ENCODE results near the gene CACNA2D3. TPM values are rescaled to one million over a fixed set of nuclear protein-coding genes. Genes with fewer than 3 reads are reported as not detected.
A peak's percentile ranks its signal among the peaks of the same experiment; 100 is the strongest.

Gene CACNA2D3
- total and polyA plus RNA-seq, 4 donors: 0.72 to 2.4 (median 1.5) TPM

DNA sequence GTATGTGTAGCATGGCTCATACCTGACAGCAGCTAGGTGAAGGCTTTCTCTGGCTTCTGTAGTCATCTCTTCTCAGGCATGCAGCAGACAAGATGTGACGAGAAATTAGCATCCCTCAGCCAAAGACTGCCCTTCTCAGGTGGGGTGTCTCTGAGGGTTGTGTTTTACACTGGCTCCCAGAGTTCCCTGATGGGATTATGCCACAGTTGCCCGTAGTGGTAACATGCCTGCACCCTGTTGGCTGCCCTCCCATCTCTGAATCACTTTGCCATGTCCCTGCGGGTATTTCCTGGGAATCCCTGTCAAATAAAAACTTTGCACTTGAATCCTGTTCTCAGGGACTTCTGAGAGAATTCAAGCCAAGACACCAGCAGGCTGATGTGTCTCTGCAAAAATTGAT is 735.0 kb downstream of the CACNA2D3 start:
- ATAC-seq (ENCODE audit: low FRiP score) (no peak), DNase-seq (no peak)
- no peaks in the 10 kb centered on the region for H3K4me1 ChIP-seq (ENCODE audit: control insufficient read depth in 1 of 2, insufficient read depth in 2 of 2, low read length in 2 of 2)
- H3K27ac ChIP-seq (ENCODE audit: low read depth in 1 of 2, low read length in 2 of 2): no peak overlapping the region
- intact Hi-C loops (cut with DNase I): loop anchor here (10.0 kb wide), 2 partner anchors 433 to 1397 kb away; no protein-coding TSS in a partner anchor
- H3K9me3 ChIP-seq (ENCODE audit: control insufficient read depth, low read length): no peaks in the 10 kb centered on the region
- H3K4me3 ChIP-seq (ENCODE audit: low read length in 2 of 2): no peak overlapping the region
- H3K36me3 ChIP-seq (ENCODE audit: control insufficient read depth in 1 of 2, insufficient read depth in 2 of 2, low read length in 1 of 2): no peaks in the 10 kb centered on the region
- WGBS, 2 donors: 38 to 41% methylated on average over 3 of the region's 3 CpGs
- no peaks in the 10 kb centered on the region for H3K27me3 ChIP-seq (ENCODE audit: control insufficient read depth in 1 of 2, insufficient read depth in 2 of 2, low read length in 1 of 2)

DNA sequence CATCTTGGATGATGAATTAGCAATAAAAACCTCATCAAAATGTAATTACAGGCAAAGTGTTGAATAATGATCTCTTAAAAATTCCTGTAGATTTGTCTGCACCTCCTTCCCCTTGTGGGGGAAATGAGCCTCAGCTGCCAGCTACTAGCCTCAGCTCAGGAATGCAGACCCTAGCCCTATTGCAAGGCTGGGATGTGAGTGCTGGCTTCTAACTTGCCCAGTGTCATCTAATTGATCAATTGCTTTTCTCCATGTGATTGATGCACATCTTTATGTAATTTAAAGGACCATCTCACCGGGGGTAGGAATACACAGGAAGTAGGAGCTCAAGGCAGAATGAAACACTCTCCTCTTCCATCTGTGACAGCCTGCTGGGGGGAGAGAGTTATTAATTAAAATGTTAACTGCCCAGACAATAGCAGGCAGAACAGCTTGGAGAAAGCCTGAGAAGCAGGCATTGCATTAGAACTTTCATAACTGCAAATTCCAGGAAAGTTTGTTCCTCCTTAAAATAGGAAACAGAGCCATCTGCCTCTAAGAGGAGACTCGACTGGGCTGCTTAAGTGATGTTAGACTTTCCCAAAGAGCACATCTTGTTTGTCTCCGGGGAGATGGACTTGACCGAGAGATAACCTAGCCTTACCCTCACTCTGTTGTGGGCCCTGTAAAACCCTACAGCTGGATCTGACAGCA is 735.9 kb downstream of the CACNA2D3 start:
- intact Hi-C loops (cut with DNase I): loop anchor here (10.0 kb wide), 2 partner anchors 433 to 1397 kb away; no protein-coding TSS in a partner anchor
- Histone ChIP-seq H3K4me1 (ENCODE audit: control insufficient read depth in 1 of 2, insufficient read depth in 2 of 2, low read length in 2 of 2) (no peaks in the 10 kb centered on the region), H3K27me3 (ENCODE audit: control insufficient read depth in 1 of 2, insufficient read depth in 2 of 2, low read length in 1 of 2) (no peaks in the 10 kb centered on the region), H3K4me3 (ENCODE audit: low read length in 2 of 2) (no peak overlapping the region), H3K27ac (ENCODE audit: low read depth in 1 of 2, low read length in 2 of 2) (no peak overlapping the region), H3K9me3 (ENCODE audit: control insufficient read depth, low read length) (no peaks in the 10 kb centered on the region), H3K36me3 (ENCODE audit: control insufficient read depth in 1 of 2, insufficient read depth in 2 of 2, low read length in 1 of 2) (no peaks in the 10 kb centered on the region)
- no peak for ATAC-seq (ENCODE audit: low FRiP score)
- 59 to 78% methylated on average over 4 of the region's 4 CpGs for WGBS, 2 donors
- no peak for DNase-seq

DNA sequence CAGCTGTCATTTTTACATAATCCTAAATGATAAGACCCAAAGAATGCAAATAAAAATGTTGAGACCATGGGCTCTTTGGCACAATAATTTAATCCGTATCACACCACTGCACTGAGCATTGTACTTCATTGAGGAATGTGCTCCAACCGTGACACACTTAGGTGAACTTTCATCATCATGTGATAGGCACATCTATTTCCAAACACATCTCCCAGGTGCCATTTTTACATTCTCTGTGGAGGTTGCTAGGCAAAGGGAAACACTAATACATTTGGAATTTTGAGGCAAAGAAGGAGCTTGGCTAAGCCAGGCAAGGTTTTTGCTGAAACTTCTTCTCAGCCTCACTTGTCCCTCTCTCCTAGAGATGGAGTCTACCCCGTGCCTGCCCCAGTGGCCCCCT is 736.8 kb downstream of the CACNA2D3 start:
- no peak overlapping the region for H3K4me3 ChIP-seq (ENCODE audit: low read length in 2 of 2)
- WGBS, 2 donors: 68 to 72% methylated on average over 3 of the region's 3 CpGs
- ATAC-seq (ENCODE audit: low FRiP score) (no peak), DNase-seq (no peak)
- H3K27ac ChIP-seq (ENCODE audit: low read depth in 1 of 2, low read length in 2 of 2): no peak overlapping the region
- no peaks in the 10 kb centered on the region for H3K27me3 ChIP-seq (ENCODE audit: control insufficient read depth in 1 of 2, insufficient read depth in 2 of 2, low read length in 1 of 2)
- H3K4me1 ChIP-seq (ENCODE audit: control insufficient read depth in 1 of 2, insufficient read depth in 2 of 2, low read length in 2 of 2): no peaks in the 10 kb centered on the region
- no peaks in the 10 kb centered on the region for H3K9me3 ChIP-seq (ENCODE audit: control insufficient read depth, low read length)
- no peaks in the 10 kb centered on the region for H3K36me3 ChIP-seq (ENCODE audit: control insufficient read depth in 1 of 2, insufficient read depth in 2 of 2, low read length in 1 of 2)
- intact Hi-C loops (cut with DNase I): loop anchor here (10.0 kb wide), 2 partner anchors 434 to 1396 kb away; no protein-coding TSS in a partner anchor

DNA sequence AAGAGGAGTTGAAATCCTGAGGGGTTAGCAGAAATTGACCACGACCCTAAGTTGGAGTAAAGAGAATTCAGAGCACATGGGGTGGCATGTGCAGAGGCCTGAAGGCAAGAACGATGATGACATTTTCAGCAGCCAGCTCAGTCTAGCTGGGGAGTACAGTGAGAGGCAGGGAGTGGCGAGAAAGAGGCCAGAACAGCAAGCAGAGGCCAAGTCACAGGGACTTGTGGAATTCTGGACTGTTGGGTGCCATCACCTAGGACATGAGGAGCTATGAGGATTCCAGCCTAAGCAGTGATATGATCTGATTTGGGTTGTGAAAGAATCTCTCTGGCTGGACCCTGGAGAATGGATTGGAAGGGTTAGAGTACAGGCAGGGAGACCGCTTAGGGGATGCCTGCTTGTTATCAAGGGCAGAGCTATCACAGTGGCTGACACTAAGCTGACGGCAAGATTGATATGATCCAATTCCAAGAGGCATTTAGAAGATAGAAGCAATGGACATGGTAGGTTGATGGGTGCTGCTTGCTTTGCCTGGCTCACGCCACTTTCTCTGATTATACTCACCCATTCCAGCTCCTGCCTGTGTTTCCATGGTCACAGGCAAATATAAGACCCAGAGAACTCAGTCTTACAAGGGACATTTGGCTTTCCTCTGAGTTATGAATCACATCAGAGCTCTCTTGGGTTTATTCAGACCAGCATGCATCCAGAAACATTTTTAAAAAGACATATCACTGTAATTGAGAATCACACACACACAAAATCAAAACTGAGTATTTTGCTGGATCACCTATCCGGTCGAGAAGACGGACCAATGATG is 739.1 kb downstream of the CACNA2D3 start:
- intact Hi-C loops (cut with DNase I): no loop called here
- Histone ChIP-seq H3K36me3 (ENCODE audit: control insufficient read depth in 1 of 2, insufficient read depth in 2 of 2, low read length in 1 of 2) (no peaks in the 10 kb centered on the region), H3K4me1 (ENCODE audit: control insufficient read depth in 1 of 2, insufficient read depth in 2 of 2, low read length in 2 of 2) (no peaks in the 10 kb centered on the region), H3K4me3 (ENCODE audit: low read length in 2 of 2) (no peak overlapping the region), H3K27me3 (ENCODE audit: control insufficient read depth in 1 of 2, insufficient read depth in 2 of 2, low read length in 1 of 2) (no peaks in the 10 kb centered on the region), H3K27ac (ENCODE audit: low read depth in 1 of 2, low read length in 2 of 2) (no peak overlapping the region), H3K9me3 (ENCODE audit: control insufficient read depth, low read length) (no peaks in the 10 kb centered on the region)
- WGBS, 2 donors: 69 to 80% methylated on average over 9 of the region's 9 CpGs
- ATAC-seq (ENCODE audit: low FRiP score): peak; percentile 59
- DNase-seq: no peak

DNA sequence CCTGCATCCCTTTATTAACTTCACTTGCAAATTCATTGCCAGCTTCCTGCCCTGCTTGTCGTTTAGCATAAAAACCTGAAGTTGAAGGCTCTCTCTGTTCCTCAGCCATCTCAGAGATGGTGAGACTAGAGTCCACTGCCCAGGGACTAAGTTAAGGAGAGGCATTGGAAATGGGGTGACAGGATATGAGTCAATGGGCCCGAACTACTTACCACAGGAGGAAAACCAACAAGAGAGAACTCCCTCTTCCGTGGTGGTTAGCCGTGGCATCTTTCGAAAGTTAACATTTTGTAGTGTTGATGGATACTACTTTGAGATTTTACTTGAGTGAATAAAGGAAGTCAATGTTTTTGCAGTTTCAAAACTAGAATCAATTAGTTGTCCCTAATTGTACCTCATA is 740.2 kb downstream of the CACNA2D3 start:
- intact Hi-C loops (cut with DNase I): no loop called here
- Histone ChIP-seq H3K9me3 (ENCODE audit: control insufficient read depth, low read length) (no peaks in the 10 kb centered on the region), H3K4me1 (ENCODE audit: control insufficient read depth in 1 of 2, insufficient read depth in 2 of 2, low read length in 2 of 2) (no peaks in the 10 kb centered on the region), H3K36me3 (ENCODE audit: control insufficient read depth in 1 of 2, insufficient read depth in 2 of 2, low read length in 1 of 2) (no peaks in the 10 kb centered on the region), H3K27ac (ENCODE audit: low read depth in 1 of 2, low read length in 2 of 2) (no peak overlapping the region), H3K4me3 (ENCODE audit: low read length in 2 of 2) (no peak overlapping the region), H3K27me3 (ENCODE audit: control insufficient read depth in 1 of 2, insufficient read depth in 2 of 2, low read length in 1 of 2) (no peaks in the 10 kb centered on the region)
- DNase-seq: no peak
- ATAC-seq (ENCODE audit: low FRiP score): no peak
- WGBS, 2 donors: 72 to 81% methylated on average over 5 of the region's 5 CpGs

DNA sequence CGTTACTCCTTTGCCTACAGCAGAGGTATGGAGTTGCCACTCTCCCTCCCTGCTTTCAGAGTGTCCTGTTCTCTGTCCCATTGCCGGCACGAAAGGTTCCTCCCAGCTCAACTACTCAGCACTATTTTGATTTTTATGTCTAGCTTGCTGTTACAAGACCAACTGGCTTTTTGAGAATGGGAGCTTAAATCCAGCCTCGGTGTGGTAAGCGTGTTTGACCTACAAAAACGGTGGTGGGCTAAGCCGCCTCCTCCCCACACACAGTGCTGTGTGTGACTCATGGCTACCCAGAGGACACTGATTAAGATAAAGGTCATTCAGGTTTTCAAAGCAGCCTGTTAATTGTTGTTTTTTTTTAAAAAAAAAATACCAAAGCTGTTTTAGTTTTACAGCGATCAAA is 741.0 kb downstream of the CACNA2D3 start:
- H3K9me3 ChIP-seq (ENCODE audit: control insufficient read depth, low read length): no peaks in the 10 kb centered on the region
- H3K36me3 ChIP-seq (ENCODE audit: control insufficient read depth in 1 of 2, insufficient read depth in 2 of 2, low read length in 1 of 2): no peaks in the 10 kb centered on the region
- DNase-seq (no peak), ATAC-seq (ENCODE audit: low FRiP score) (no peak)
- 58 to 59% methylated on average over 8 of the region's 8 CpGs for WGBS, 2 donors
- H3K27me3 ChIP-seq (ENCODE audit: control insufficient read depth in 1 of 2, insufficient read depth in 2 of 2, low read length in 1 of 2): no peaks in the 10 kb centered on the region
- no peak overlapping the region for H3K27ac ChIP-seq (ENCODE audit: low read depth in 1 of 2, low read length in 2 of 2)
- intact Hi-C loops (cut with DNase I): no loop called here
- H3K4me3 ChIP-seq (ENCODE audit: low read length in 2 of 2): no peak overlapping the region
- H3K4me1 ChIP-seq (ENCODE audit: control insufficient read depth in 1 of 2, insufficient read depth in 2 of 2, low read length in 2 of 2): no peaks in the 10 kb centered on the region

DNA sequence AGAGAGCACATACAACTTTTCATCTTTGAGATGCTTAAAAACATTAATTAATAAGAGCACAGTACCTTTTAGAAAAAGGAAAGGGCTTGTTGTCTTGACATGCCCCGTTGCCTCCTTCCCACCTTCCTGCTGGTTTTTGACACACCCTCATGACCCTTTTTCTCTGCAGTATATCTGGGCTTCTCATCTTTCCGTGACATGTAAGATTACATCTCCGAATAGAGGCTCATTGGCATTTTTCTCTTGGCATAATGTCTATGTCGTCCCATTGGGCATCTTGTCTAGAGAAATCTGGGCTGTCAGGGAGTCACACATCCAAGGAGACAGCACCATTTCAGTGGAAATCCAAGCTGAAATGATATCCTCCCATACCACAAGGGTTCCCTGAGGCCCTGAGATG is 741.4 kb downstream of the CACNA2D3 start:
- 88 to 93% methylated on average over 4 of the region's 4 CpGs for WGBS, 2 donors
- H3K9me3 ChIP-seq (ENCODE audit: control insufficient read depth, low read length): no peaks in the 10 kb centered on the region
- no peaks in the 10 kb centered on the region for H3K36me3 ChIP-seq (ENCODE audit: control insufficient read depth in 1 of 2, insufficient read depth in 2 of 2, low read length in 1 of 2)
- intact Hi-C loops (cut with DNase I): no loop called here
- no peak overlapping the region for H3K27ac ChIP-seq (ENCODE audit: low read depth in 1 of 2, low read length in 2 of 2)
- DNase-seq: no peak
- no peak overlapping the region for H3K4me3 ChIP-seq (ENCODE audit: low read length in 2 of 2)
- no peaks in the 10 kb centered on the region for H3K4me1 ChIP-seq (ENCODE audit: control insufficient read depth in 1 of 2, insufficient read depth in 2 of 2, low read length in 2 of 2)
- H3K27me3 ChIP-seq (ENCODE audit: control insufficient read depth in 1 of 2, insufficient read depth in 2 of 2, low read length in 1 of 2): no peaks in the 10 kb centered on the region
- no peak for ATAC-seq (ENCODE audit: low FRiP score)

DNA sequence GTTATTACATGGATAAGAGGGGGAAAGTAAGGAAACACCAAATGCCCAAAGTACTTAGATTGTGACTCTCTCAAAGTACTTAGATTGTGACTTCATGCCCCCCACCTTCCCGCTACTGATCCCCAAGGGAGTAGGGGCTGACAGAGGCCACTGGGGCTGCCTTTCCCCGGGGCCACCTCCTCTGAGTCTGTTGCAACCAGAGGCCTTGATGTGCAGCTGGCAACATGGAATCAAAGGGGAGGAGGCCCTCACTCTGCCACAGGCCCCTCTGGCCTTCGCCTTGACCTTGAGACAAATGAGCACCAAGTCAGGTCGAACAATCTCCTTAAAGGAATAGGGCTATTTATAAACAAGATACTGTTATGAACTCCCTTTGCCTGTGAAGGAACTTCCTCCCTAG is 743.0 kb downstream of the CACNA2D3 start:
- Histone ChIP-seq H3K4me3 (ENCODE audit: low read length in 2 of 2) (no peak overlapping the region), H3K27me3 (ENCODE audit: control insufficient read depth in 1 of 2, insufficient read depth in 2 of 2, low read length in 1 of 2) (no peaks in the 10 kb centered on the region), H3K27ac (ENCODE audit: low read depth in 1 of 2, low read length in 2 of 2) (no peak overlapping the region), H3K36me3 (ENCODE audit: control insufficient read depth in 1 of 2, insufficient read depth in 2 of 2, low read length in 1 of 2) (no peaks in the 10 kb centered on the region), H3K9me3 (ENCODE audit: control insufficient read depth, low read length) (no peaks in the 10 kb centered on the region), H3K4me1 (ENCODE audit: control insufficient read depth in 1 of 2, insufficient read depth in 2 of 2, low read length in 2 of 2) (no peaks in the 10 kb centered on the region)
- 70 to 74% methylated on average over 4 of the region's 4 CpGs for WGBS, 2 donors
- DNase-seq (no peak), ATAC-seq (ENCODE audit: low FRiP score) (no peak)
- intact Hi-C loops (cut with DNase I): no loop called here

DNA sequence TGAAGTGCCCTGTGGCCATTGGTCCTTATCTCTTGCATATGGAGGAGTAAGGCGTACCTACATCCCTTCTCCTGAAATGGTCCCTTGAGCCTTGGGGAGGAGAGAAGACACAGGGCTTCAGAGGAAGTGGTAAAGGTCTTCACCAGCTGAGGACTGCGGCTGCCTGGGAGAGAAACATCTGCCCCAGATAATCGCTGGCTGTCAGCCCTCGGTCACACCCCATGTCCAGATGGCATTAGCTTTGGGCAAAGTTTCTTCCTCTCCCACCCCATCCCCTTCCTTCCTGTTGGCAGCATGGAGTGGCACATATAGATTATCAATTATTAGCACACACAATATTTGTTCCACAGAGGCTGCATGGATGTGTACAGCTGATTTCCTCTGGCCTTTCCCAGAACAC is 743.9 kb downstream of the CACNA2D3 start:
- no peaks in the 10 kb centered on the region for H3K9me3 ChIP-seq (ENCODE audit: control insufficient read depth, low read length)
- WGBS, 2 donors: 89 to 96% methylated on average over 4 of the region's 4 CpGs

More for the DNA sequence above, 743.9 kb downstream of the CACNA2D3 start:
- Histone ChIP-seq H3K27ac (ENCODE audit: low read depth in 1 of 2, low read length in 2 of 2) (no peak overlapping the region), H3K4me1 (ENCODE audit: control insufficient read depth in 1 of 2, insufficient read depth in 2 of 2, low read length in 2 of 2) (no peaks in the 10 kb centered on the region), H3K27me3 (ENCODE audit: control insufficient read depth in 1 of 2, insufficient read depth in 2 of 2, low read length in 1 of 2) (no peaks in the 10 kb centered on the region), H3K4me3 (ENCODE audit: low read length in 2 of 2) (no peak overlapping the region), H3K36me3 (ENCODE audit: control insufficient read depth in 1 of 2, insufficient read depth in 2 of 2, low read length in 1 of 2) (no peaks in the 10 kb centered on the region)
- ATAC-seq (ENCODE audit: low FRiP score) (no peak), DNase-seq (no peak)
- intact Hi-C loops (cut with DNase I): no loop called here
